ENCODE measurements around the gene HOXC12. TPM values are rescaled to one million over a fixed set of nuclear protein-coding genes. Genes with fewer than 3 reads are reported as not detected.

The HOXC12 gene
- total RNA-seq, 2 experiments from 2014 or later: not detected

- Mint-ChIP-seq H3K9me3 (no peaks in the 10 kb centered on the region), H3K27ac (no peak overlapping the region), H3K4me3 (no peak overlapping the region), H3K36me3 (ENCODE audit: low read depth) (no peaks in the 10 kb centered on the region), H3K27me3 (ENCODE audit: low read depth) (peaks cover 81% of the 10 kb centered on the region), H3K4me1 (ENCODE audit: low read depth) (peaks cover 5% of the 10 kb centered on the region)
- CTCF ChIA-PET: no interaction called here
- DNase-seq: no peak
- intact Hi-C loops (cut with micrococcal nuclease): loop anchor here (10.0 kb wide), 1 partner anchor 250 kb away; no protein-coding TSS in a partner anchor
These were observed 9.5 kb upstream of the HOXC12 start for GRCh38 chr12:53944907-53945847.

- Mint-ChIP-seq H3K4me3 (no peak overlapping the region), H3K9me3 (no peaks in the 10 kb centered on the region), H3K4me1 (ENCODE audit: low read depth) (peaks cover 17% of the 10 kb centered on the region), H3K27ac (no peak overlapping the region), H3K27me3 (ENCODE audit: low read depth) (peaks cover 87% of the 10 kb centered on the region), H3K36me3 (ENCODE audit: low read depth) (no peaks in the 10 kb centered on the region)
- intact Hi-C loops (cut with micrococcal nuclease): loop anchor here (10.0 kb wide), 1 partner anchor 253 kb away; no protein-coding TSS in a partner anchor
- CTCF ChIA-PET: no interaction called here
- DNase-seq: no peak
These were observed 7.0 kb upstream of the HOXC12 start for GRCh38 chr12:53947743-53948142.

- CTCF ChIA-PET: no interaction called here
- H3K4me1 Mint-ChIP-seq (ENCODE audit: low read depth): peaks cover 21% of the 10 kb centered on the region
- intact Hi-C loops (cut with micrococcal nuclease): loop anchor here (10.0 kb wide), 1 partner anchor 254 kb away; no protein-coding TSS in a partner anchor
- DNase-seq: no peak
- H3K9me3 Mint-ChIP-seq: no peaks in the 10 kb centered on the region
- H3K4me3 Mint-ChIP-seq: no peak overlapping the region
- peaks cover 89% of the 10 kb centered on the region for H3K27me3 Mint-ChIP-seq (ENCODE audit: low read depth)
- no peak overlapping the region for H3K27ac Mint-ChIP-seq
- H3K36me3 Mint-ChIP-seq (ENCODE audit: low read depth): no peaks in the 10 kb centered on the region
These were observed 5.8 kb upstream of the HOXC12 start for GRCh38 chr12:53948650-53949593.

- H3K4me3 Mint-ChIP-seq: no peak overlapping the region
- CTCF ChIA-PET: interaction anchor here (0.6 kb wide), 1 partner anchor 51 kb away, joined by 3 read pairs; no protein-coding TSS in a partner anchor
- intact Hi-C loops (cut with micrococcal nuclease): loop anchor here (5.0 to 10.0 kb wide), 3 partner anchors 37 to 255 kb away; partner anchors contain the start of genes HOXC10 and HOXC4
These were observed 4.9 kb upstream of the HOXC12 start for GRCh38 chr12:53949631-53950436.

GRCh38 chr12:53950437-53950773 is 4.3 kb upstream of the HOXC12 start:
- intact Hi-C loops (cut with micrococcal nuclease): loop anchor here (5.0 kb wide), 2 partner anchors 37 to 102 kb away; partner anchors contain the start of genes HOXC10 and HOXC4
- H3K27me3 Mint-ChIP-seq (ENCODE audit: low read depth): peaks cover 83% of the 10 kb centered on the region
- no peaks in the 10 kb centered on the region for H3K9me3 Mint-ChIP-seq
- no peaks in the 10 kb centered on the region for H3K36me3 Mint-ChIP-seq (ENCODE audit: low read depth)
- no peak for DNase-seq
- CTCF ChIA-PET: interaction anchor here (0.6 kb wide), 1 partner anchor 50 kb away, joined by 3 read pairs; no protein-coding TSS in a partner anchor
- H3K4me1 Mint-ChIP-seq (ENCODE audit: low read depth): peaks cover 25% of the 10 kb centered on the region
- H3K27ac Mint-ChIP-seq: no peak overlapping the region
- H3K4me3 Mint-ChIP-seq: no peak overlapping the region

More at GRCh38 chr12:53949631-53950436, 4.9 kb upstream of the HOXC12 start:
- H3K4me1 Mint-ChIP-seq (ENCODE audit: low read depth): peaks cover 27% of the 10 kb centered on the region
- peaks cover 87% of the 10 kb centered on the region for H3K27me3 Mint-ChIP-seq (ENCODE audit: low read depth)
- H3K27ac Mint-ChIP-seq: no peak overlapping the region
- no peaks in the 10 kb centered on the region for H3K9me3 Mint-ChIP-seq
- no peaks in the 10 kb centered on the region for H3K36me3 Mint-ChIP-seq (ENCODE audit: low read depth)
- DNase-seq: no peak

DNA sequence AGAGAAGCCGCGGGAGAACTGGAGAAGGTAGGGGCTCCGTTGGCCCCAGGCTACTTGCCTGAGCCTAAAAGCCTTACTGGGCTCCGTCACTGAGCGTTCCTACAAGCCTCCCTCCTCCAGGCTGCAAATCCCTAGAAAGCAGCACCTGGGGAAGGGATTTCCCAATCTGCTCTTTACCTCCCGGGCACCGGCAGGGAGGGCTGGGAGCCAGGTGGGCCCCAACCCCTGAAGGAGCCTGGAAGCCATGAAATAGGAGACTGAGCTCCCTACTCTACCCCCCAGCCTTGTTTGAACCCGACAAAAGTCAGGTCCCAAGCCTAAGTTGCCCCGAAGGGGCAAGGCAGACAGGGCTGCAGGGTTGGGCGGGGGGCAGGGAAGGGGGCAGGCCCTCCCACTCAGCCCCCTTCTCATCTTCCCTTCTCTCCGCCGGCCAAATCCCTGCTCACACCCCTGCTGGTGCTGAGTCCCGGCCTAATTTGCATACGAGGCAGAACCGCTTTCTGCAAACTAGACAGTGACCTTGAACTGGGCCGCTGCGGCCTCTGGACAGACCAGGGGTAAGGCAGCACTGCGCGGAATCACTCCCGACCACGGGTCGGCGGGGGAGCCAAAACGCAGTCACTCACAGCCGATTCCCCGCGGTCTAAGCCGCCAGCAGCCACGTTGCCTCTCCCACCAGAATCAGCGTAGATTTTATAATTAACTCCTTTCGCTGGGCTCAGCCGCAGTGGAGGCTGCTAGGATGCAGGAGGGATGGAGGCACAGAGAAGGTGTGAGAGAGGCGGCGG is 3.7 kb upstream of the HOXC12 start:
- intact Hi-C loops (cut with micrococcal nuclease): loop anchor here (5.0 kb wide), 2 partner anchors 36 to 101 kb away; partner anchors contain the start of genes HOXC10 and HOXC4
- peak overlapping the region; percentile 21 for H3K4me3 Mint-ChIP-seq
- no peak for DNase-seq
- no peaks in the 10 kb centered on the region for H3K9me3 Mint-ChIP-seq
- H3K27ac Mint-ChIP-seq: no peak overlapping the region
- no peaks in the 10 kb centered on the region for H3K36me3 Mint-ChIP-seq (ENCODE audit: low read depth)
- peaks cover 83% of the 10 kb centered on the region for H3K27me3 Mint-ChIP-seq (ENCODE audit: low read depth)
- peaks cover 28% of the 10 kb centered on the region for H3K4me1 Mint-ChIP-seq (ENCODE audit: low read depth)
- CTCF ChIA-PET: interaction anchor here (0.7 kb wide), 1 partner anchor 58 kb away, joined by 3 read pairs; the partner anchor contains the start of gene HOXC8

DNA sequence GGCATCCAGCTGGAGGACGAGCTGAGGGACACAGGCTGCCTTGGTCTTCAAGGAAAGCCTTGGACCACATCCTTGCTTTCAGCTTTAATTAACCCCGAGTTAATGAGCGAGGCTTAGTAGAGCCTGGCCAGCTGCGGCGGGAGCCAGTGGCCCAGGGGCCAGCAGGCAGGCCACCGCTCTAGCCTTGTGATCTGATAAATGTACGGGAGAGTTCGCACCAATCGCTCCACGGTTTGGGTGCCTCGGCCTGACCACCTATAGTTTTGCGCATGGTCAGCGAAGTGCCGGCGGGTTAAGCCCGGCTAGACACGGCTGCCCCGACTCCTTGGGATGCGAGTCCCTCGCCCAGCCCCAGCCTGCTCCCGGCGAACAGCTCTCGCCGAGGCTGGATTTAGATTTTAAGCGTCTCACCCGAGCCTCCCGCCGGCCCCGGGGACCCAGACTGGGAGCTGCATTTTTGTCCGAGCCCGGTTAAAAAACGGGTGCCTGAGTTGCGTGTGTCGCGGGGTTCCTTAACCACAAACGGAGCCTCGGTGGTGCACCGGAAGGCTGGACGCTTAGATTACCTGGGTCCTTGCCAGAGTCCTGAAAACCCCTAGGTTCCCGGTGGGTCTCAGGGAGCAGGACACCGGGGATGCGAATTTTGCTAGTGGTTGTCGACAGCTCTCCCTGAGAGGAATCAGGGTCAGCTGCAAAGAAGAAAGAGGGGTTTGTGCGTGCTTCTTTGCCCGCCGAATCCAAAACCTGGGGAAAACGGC is 2.9 kb upstream of the HOXC12 start:
- H3K9me3 Mint-ChIP-seq: no peaks in the 10 kb centered on the region
- no peaks in the 10 kb centered on the region for H3K36me3 Mint-ChIP-seq (ENCODE audit: low read depth)
- H3K4me3 Mint-ChIP-seq: peak overlapping the region; percentile 21
- intact Hi-C loops (cut with micrococcal nuclease): loop anchor here (5.0 kb wide), 2 partner anchors 36 to 101 kb away; partner anchors contain the start of genes HOXC10 and HOXC4
- DNase-seq: no peak
- peaks cover 35% of the 10 kb centered on the region for H3K4me1 Mint-ChIP-seq (ENCODE audit: low read depth)
- peaks cover 83% of the 10 kb centered on the region for H3K27me3 Mint-ChIP-seq (ENCODE audit: low read depth)
- CTCF ChIA-PET: interaction anchor here (0.7 kb wide), 1 partner anchor 57 kb away, joined by 3 read pairs; the partner anchor contains the start of gene HOXC8
- no peak overlapping the region for H3K27ac Mint-ChIP-seq

GRCh38 chr12:53952335-53952694 is 2.4 kb upstream of the HOXC12 start:
- peaks cover 87% of the 10 kb centered on the region for H3K27me3 Mint-ChIP-seq (ENCODE audit: low read depth)
- no peaks in the 10 kb centered on the region for H3K36me3 Mint-ChIP-seq (ENCODE audit: low read depth)
- DNase-seq: no peak
- CTCF ChIA-PET: interaction anchor here (0.6 kb wide), 1 partner anchor 1470 kb away, joined by 3 read pairs; no protein-coding TSS in a partner anchor
- H3K27ac Mint-ChIP-seq: no peak overlapping the region
- intact Hi-C loops (cut with micrococcal nuclease): loop anchor here (5.0 kb wide), 2 partner anchors 35 to 100 kb away; partner anchors contain the start of genes HOXC10 and HOXC4
- H3K4me3 Mint-ChIP-seq: no peak overlapping the region
- H3K4me1 Mint-ChIP-seq (ENCODE audit: low read depth): peaks cover 40% of the 10 kb centered on the region
- no peaks in the 10 kb centered on the region for H3K9me3 Mint-ChIP-seq

- CTCF ChIA-PET: interaction anchor here (0.6 kb wide), 1 partner anchor 1469 kb away, joined by 3 read pairs; no protein-coding TSS in a partner anchor
- H3K27me3 Mint-ChIP-seq (ENCODE audit: low read depth): peaks cover 91% of the 10 kb centered on the region
- H3K9me3 Mint-ChIP-seq: no peaks in the 10 kb centered on the region
- DNase-seq: no peak
- H3K4me1 Mint-ChIP-seq (ENCODE audit: low read depth): peaks cover 40% of the 10 kb centered on the region
- H3K27ac Mint-ChIP-seq: no peak overlapping the region
- no peak overlapping the region for H3K4me3 Mint-ChIP-seq
- no peaks in the 10 kb centered on the region for H3K36me3 Mint-ChIP-seq (ENCODE audit: low read depth)
- intact Hi-C loops (cut with micrococcal nuclease): loop anchor here (5.0 kb wide), 2 partner anchors 34 to 99 kb away; partner anchors contain the start of genes HOXC10 and HOXC4
These were observed 1.6 kb upstream of the HOXC12 start for GRCh38 chr12:53952871-53953734.
